SK-N-MC (cell line): Measurements from ENCODE around the gene CRB1.

Source experiments
- DNase-seq: peaks from one replicate; pipeline ENCODE4 v3.0.0-alpha.2; 2011; ENCODE audit warnings: low read depth, low spot score
- H3K27ac ChIP-seq: fragments of 200-600 bp; sonication (generic); 2 replicates; pipeline ENCODE4 v1.5.1; 2016; ENCODE audit warnings: mixed run types
- H3K36me3 ChIP-seq: fragments of 200-600 bp; sonication (generic); 2 replicates; pipeline ENCODE4 v1.6.1; 2017; ENCODE audit warnings: antibody characterized with exemption, low read length, mixed read lengths; ENCODE audit not compliant: insufficient read depth
- H3K4me3 ChIP-seq: fragments of 200-600 bp; sonication (generic); 2 replicates; pipeline ENCODE4 v1.5.1; 2016
- H3K9ac ChIP-seq: fragments of 200-600 bp; sonication (generic); 2 replicates; pipeline ENCODE4 v1.8.0; 2017; ENCODE audit warnings: mixed run types, mixed read lengths; ENCODE audit not compliant: insufficient read length
- H3K9me3 ChIP-seq: fragments of 200-600 bp; sonication (generic); 2 replicates; pipeline ENCODE4 v1.6.1; 2017; ENCODE audit warnings: low read depth, mild to moderate bottlenecking, antibody characterized with exemption, low read length, moderate library complexity, mixed read lengths
- EZH2 ChIP-seq: fragments of 200-600 bp; sonication (generic); IDR thresholded peaks from one replicate; pipeline ENCODE4 v1.6.1; 2017; ENCODE audit warnings: antibody characterized with exemption
- FOXP2 ChIP-seq: optimal IDR thresholded peaks from 2 replicates; pipeline ENCODE3; 2011; ENCODE audit warnings: mild to moderate bottlenecking, moderate library complexity; ENCODE audit not compliant: insufficient read depth; ENCODE audit errors: extremely low read length, control extremely low read depth
- POLR2AphosphoS5 ChIP-seq: IDR thresholded peaks from 2 replicates; pipeline ENCODE4 v1.6.1; 2012; ENCODE audit warnings: mild to moderate bottlenecking, low read depth, low read length, borderline replicate concordance

Gene CRB1

GRCh38 chr1:197464044-197464443 lies 196.0 kb downstream of the CRB1 start:
- no peak for DNase-seq
- peak overlapping the region; percentile 61 for H3K9ac ChIP-seq
- H3K4me3 ChIP-seq = peak overlapping the region; percentile 58
- H3K27ac ChIP-seq = peak overlapping the region; percentile 83
- H3K36me3 ChIP-seq = no peaks in the 10 kb centered on the region
- no peaks in the 10 kb centered on the region for H3K9me3 ChIP-seq
- no peak for TF ChIP-seq POLR2AphosphoS5
- TF ChIP-seq EZH2 = no peak
- no peak for TF ChIP-seq FOXP2

DNA sequence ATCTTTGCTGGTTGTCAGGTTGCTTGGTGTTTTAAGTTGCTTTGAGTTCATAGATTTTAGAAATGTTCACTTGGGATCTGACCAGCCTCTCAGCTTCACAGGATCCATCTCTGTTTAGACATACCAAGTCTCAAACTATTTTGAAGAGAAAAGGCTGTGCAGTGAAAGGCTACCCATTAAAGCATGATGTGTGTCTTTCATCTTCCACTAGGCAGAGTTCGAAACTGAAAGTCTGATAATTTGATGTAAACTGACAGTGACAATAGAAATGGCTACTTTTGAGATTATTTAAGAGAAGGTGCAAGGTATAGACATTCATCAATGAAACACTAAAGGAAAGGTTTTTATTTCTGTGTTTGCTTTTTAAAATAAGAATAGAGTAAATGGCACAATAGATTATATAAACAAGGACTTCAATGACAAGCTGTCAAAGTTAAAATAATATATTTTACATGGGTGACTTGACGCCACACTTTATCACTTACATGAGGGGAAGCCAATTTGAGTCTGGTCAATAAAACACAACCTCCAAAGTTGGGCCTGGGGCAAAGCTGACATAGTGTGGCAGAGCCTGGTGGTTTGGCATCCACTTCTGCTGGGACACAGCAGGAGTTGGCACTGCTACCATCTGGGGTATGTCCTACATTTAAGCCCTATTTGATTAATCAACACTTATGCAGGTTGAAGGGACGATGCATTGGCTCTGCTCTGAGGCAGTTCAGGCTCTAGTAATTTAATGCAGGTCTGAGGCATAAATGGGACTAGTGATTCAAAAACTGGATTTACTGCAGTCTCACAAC lies 197.7 kb downstream of the CRB1 start:
- no peak for TF ChIP-seq FOXP2
- no peak for TF ChIP-seq EZH2
- TF ChIP-seq POLR2AphosphoS5 = no peak
- Histone ChIP-seq H3K9me3 (no peaks in the 10 kb centered on the region), H3K36me3 (no peaks in the 10 kb centered on the region), H3K9ac (no peak overlapping the region), H3K4me3 (no peak overlapping the region), H3K27ac (peak overlapping the region; percentile 83)
- no peak for DNase-seq

DNA sequence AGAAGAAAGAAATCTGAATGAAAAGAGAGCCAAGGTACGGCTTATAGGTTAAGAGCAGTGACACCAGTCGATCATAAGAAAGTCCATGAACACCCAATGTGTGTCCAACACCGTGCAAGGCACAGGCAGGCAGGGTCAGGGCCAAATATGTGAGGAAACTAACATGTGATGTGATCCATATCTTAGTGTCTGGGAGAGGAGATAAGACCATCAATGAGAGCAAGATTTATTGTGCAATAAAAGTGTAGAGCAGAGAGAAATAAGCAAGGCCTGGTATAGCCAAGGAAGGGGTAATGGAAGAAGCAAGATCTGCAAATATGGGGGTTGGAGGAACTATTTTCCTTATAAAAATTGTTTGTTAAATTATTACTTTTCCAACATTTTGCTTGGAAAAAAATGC lies 198.8 kb downstream of the CRB1 start:
- no peak overlapping the region for H3K9ac ChIP-seq
- H3K36me3 ChIP-seq = no peaks in the 10 kb centered on the region
- no peak overlapping the region for H3K4me3 ChIP-seq
- DNase-seq = no peak
- no peaks in the 10 kb centered on the region for H3K9me3 ChIP-seq
- peak overlapping the region; percentile 34; the same call in 1 of the 2 replicates for H3K27ac ChIP-seq
- TF ChIP-seq FOXP2 (no peak), EZH2 (no peak), POLR2AphosphoS5 (no peak)

DNA sequence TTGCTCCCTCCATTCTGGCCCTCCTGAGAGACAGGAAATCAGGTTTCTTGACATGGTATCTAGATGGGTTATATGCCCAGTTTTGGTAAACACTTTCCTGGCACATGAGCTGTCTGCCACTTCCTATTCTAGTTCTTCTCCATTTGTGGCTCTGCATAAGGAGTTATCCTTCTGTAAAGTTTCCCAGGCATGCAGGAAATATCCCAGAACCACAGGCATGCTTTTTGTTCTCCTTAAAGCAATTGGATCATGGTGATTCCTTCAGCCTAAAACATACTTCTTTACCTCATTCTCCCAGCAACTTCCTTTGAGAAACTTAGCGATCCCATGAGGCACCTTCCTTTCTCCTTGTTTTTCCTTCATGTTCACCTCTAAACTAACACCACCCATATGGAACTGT lies 199.8 kb downstream of the CRB1 start:
- no peaks in the 10 kb centered on the region for H3K9me3 ChIP-seq
- no peaks in the 10 kb centered on the region for H3K36me3 ChIP-seq
- no peak for DNase-seq
- TF ChIP-seq EZH2 (no peak), POLR2AphosphoS5 (no peak), FOXP2 (no peak)
- H3K4me3 ChIP-seq = no peak overlapping the region
- peak overlapping the region; percentile 60; the same call in 1 of the 2 replicates for H3K27ac ChIP-seq
- no peak overlapping the region for H3K9ac ChIP-seq

- Histone ChIP-seq H3K36me3 (no peaks in the 10 kb centered on the region), H3K9ac (no peak overlapping the region), H3K27ac (no peak overlapping the region), H3K9me3 (no peaks in the 10 kb centered on the region), H3K4me3 (no peak overlapping the region)
- no peak for TF ChIP-seq POLR2AphosphoS5
- TF ChIP-seq EZH2 = no peak
- DNase-seq = no peak
These were observed 200.6 kb downstream of the CRB1 start for GRCh38 chr1:197468543-197469175.

DNA sequence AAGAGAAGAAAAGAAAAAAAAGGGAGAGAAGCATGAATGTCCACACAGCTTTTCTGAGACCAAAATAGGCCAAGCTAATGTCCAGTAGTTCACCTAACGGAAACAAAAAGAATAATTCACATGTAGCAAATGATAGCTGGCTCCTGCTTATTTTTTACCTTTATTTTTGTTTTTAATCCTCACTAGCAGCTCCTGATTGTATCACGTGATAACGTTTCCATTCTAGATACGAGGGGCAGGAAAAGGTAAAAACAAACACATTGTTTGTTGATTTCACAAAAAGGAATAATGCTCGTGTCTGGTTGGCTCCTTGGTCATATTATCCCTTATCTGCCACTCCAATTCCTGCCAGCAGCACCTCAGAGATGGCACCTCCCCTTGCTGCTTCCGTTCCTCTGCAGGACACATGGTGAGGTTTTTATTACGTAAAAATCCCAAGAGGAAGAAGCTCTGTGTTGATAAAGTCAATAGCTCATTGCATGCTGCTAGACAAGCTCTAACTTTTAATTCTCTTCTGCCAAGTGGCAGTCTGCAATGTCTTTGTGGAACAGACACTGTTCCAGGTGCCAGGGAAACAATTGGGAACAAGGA lies 201.7 kb downstream of the CRB1 start:
- Histone ChIP-seq H3K9me3 (no peaks in the 10 kb centered on the region), H3K36me3 (no peaks in the 10 kb centered on the region), H3K4me3 (peak overlapping the region; percentile 16; the same call in 1 of the 2 replicates), H3K27ac (no peak overlapping the region), H3K9ac (no peak overlapping the region)
- TF ChIP-seq FOXP2 (no peak), EZH2 (no peak), POLR2AphosphoS5 (no peak)
- DNase-seq = no peak

DNA sequence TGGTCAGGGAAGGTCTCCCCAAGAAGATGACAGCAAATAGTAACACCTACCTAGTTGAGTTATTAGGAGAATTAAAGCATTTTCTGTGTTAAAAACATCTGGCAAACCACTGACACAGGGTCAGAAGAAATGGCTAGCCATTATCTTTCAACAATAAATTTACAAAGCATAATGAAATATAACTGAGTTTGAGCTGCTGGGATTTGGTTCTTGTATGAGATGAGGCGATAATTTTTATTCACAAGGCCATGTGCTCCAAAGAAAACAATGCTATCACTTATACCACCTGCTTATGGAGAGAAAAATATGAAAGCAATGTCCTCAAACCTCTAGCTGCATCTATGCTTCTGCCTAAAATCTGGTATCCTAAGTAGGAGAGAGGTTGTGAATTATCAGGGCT lies 202.3 kb downstream of the CRB1 start:
- no peak for TF ChIP-seq POLR2AphosphoS5
- TF ChIP-seq EZH2 = no peak
- TF ChIP-seq FOXP2 = no peak
- Histone ChIP-seq H3K27ac (no peak overlapping the region), H3K9ac (no peak overlapping the region), H3K4me3 (no peak overlapping the region), H3K9me3 (no peaks in the 10 kb centered on the region), H3K36me3 (no peaks in the 10 kb centered on the region)
- no peak for DNase-seq

DNA sequence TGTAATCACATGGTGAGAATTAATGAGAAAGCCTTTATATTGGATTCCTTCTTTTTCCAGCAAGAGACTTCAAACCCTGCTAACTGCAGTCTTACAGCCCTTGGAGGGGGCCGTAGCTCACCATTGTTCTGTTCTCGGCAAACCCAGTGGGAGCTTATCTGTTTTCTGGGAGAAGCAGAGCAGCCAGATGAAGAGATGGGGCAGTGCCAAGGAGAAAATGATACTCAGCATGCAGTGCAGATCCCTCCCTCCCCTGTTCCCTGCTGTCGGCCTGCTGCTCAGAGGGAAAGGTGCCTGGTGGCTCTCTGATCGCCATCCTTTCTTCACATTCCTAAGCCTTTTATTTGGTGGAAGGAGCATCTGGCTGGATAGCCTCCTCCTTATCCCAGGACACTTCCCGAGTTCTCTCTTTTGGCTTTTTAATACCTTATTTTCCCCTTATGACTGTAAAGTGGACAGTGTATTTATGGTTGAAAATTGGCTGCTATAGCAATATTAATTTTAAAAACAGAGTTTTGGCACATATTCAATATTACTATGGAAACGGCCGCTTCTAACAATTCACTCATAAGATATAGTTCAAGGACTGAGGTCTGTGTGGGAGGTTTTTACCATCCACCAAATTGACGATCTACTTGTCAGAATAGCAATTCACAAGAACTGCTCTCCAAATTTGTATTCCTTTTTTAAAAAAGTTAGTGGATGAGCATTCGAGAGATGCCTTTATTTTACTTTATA lies 203.4 kb downstream of the CRB1 start:
- no peak overlapping the region for H3K27ac ChIP-seq
- H3K9ac ChIP-seq = no peak overlapping the region
- H3K36me3 ChIP-seq = no peaks in the 10 kb centered on the region
- H3K4me3 ChIP-seq = 0 out of 2 replicates have a peak overlapping the region, but pooled peaks have one; percentile 15
- H3K9me3 ChIP-seq = no peaks in the 10 kb centered on the region
- no peak for TF ChIP-seq FOXP2
- TF ChIP-seq POLR2AphosphoS5 = no peak
- no peak for TF ChIP-seq EZH2
- no peak for DNase-seq

DNA sequence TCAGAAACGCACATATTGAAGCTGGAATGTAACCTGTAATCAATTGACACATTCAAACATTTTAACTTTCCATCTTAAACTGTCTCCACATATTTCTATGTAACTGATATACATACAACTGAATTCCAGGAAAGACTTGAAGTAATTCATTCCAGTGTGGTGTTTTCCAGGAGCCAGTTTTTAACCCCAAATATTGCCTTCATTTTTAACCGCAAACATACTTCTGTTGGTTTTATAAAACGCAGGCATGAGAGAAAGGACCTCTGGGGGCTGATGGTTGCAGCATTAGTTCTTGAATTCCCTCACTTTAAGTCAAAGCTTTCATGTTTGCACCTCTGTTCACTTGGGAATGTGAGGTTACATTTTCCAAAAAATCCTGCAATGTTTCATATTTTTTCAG lies 204.1 kb downstream of the CRB1 start:
- Histone ChIP-seq H3K27ac (no peak overlapping the region), H3K9me3 (no peaks in the 10 kb centered on the region)
- TF ChIP-seq POLR2AphosphoS5 = no peak
- TF ChIP-seq EZH2 = no peak
- TF ChIP-seq FOXP2 = no peak

More for the DNA sequence above, 204.1 kb downstream of the CRB1 start:
- no peak for DNase-seq
- Histone ChIP-seq H3K9ac (no peak overlapping the region), H3K36me3 (no peaks in the 10 kb centered on the region), H3K4me3 (no peak overlapping the region)
